ENCODE measurements around the gene DHRS3. TPM values are rescaled to one million over a fixed set of nuclear protein-coding genes. Genes with fewer than 3 reads are reported as not detected.

The DHRS3 gene
- total RNA-seq, 2 donors from 2014 or later: 81.7 to 104 TPM

DNA sequence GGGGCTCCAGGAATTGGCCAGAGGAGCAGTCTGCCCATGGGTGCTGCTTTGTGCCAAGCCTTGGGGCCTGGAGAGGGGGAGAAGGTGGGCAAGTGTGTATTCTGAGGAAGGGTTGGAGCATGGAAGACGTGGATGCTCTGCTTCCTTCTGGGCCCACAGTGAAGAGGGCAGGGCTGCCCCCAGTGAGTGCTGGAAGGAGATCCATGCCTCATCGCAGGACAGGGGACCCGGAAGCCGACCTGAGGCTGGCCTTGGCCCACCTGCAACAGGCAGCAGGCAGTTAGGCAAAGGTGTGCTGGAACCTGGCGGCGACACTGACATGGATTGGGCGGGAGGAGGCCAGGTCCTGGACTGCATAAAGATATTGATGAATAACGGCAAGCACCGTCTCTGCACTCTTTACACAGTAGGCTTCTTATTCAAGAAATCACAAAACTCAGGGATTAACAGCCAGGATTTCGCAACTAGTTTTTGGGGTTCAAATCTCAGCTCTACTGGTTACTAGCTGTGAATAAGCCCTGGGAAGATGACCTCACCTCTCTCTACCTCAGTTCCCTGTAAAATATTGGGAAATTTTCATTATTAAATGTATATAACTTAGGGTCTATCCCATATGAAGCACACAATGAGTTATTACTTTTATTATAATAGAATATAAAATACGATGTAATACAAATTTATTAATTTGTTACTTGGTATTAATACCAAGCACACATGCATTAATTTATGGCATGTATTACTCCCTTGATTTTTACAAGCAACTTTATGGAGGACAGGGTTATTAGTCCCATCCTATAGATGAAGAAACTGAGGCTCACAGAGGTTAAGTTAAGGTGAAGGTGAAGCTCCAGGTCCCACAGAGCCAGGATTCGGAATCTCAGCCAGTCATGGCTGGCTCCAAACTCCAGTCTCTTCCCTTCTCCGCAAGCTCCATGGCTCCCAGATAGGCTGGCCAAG lies 62.3 kb downstream of the DHRS3 start:
- Histone ChIP-seq H3K9me3 (no peaks in the 10 kb centered on the region), H3K4me1 (no peaks in the 10 kb centered on the region), H3K27ac (no peak overlapping the region), H3K36me3 (replicated peaks in 1 of 2; ENCODE audit: insufficient read depth in 1 of 2, low read depth in 2 of 2) (no peaks in the 10 kb centered on the region), H3K4me3 (no peak overlapping the region), H3K27me3 (no peaks in the 10 kb centered on the region)
- WGBS, 2 donors: 87 to 88% methylated on average over 12 to 13 of the region's 13 CpGs
- no peak for ATAC-seq
- intact Hi-C loops (cut with DNase I): no loop called here
- no peak for DNase-seq
- TF ChIP-seq POLR2A (IDR thresholded peaks at IDR 0.05): no peak
- TF ChIP-seq, protein P1, sequence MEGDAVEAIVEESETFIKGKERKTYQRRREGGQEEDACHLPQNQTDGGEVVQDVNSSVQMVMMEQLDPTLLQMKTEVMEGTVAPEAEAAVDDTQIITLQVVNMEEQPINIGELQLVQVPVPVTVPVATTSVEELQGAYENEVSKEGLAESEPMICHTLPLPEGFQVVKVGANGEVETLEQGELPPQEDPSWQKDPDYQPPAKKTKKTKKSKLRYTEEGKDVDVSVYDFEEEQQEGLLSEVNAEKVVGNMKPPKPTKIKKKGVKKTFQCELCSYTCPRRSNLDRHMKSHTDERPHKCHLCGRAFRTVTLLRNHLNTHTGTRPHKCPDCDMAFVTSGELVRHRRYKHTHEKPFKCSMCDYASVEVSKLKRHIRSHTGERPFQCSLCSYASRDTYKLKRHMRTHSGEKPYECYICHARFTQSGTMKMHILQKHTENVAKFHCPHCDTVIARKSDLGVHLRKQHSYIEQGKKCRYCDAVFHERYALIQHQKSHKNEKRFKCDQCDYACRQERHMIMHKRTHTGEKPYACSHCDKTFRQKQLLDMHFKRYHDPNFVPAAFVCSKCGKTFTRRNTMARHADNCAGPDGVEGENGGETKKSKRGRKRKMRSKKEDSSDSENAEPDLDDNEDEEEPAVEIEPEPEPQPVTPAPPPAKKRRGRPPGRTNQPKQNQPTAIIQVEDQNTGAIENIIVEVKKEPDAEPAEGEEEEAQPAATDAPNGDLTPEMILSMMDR (IDR thresholded peaks at IDR 0.05): no peak

DNA sequence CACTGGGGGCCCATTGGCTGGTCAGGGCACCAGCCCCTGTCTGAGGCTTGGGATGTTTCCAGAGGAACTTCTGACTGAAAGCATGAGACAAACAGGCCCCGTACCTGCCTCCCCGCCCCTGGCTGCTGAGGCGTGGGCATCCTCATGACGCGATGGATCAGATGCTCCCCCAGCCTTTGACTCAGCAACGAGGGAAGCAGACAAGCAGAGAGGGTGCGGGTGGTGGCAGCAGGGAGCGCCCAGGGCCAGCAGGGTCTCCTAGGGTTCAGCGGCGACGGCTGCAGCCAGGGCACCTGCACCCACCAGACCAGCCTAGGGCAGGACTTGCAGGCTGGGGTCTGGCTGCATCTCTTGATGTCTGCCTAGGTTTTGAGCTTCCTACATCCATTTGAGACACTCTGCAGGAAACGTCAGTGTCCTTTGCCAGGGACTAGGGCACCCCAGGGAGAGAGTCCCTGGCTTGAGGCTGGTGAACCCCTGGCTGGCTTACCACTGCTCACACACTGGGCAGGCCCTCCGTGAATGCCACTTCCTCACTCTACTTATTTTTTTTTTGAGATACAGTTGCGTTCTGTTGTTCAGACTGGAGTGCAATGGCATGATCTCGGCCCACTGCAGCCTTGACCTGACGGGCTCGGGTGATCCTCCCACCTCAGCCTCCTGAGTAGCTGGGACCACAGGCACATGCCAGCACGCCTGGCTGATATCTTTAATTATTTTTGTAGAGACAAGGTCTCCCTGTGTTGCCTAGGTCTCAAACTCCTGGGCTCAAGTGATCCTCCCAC lies 63.3 kb downstream of the DHRS3 start:
- DNase-seq: no peak
- intact Hi-C loops (cut with DNase I): no loop called here
- Histone ChIP-seq H3K27me3 (no peaks in the 10 kb centered on the region), H3K4me3 (no peak overlapping the region), H3K27ac (no peak overlapping the region), H3K36me3 (replicated peaks in 1 of 2; ENCODE audit: insufficient read depth in 1 of 2, low read depth in 2 of 2) (no peaks in the 10 kb centered on the region), H3K4me1 (peaks cover 4% of the 10 kb centered on the region), H3K9me3 (no peaks in the 10 kb centered on the region)
- WGBS, 2 donors: 90 to 94% methylated on average over 13 to 16 of the region's 18 CpGs
- TF ChIP-seq, protein P1 (IDR thresholded peaks at IDR 0.05): no peak
- TF ChIP-seq POLR2A (IDR thresholded peaks at IDR 0.05): no peak
- no peak for ATAC-seq

DNA sequence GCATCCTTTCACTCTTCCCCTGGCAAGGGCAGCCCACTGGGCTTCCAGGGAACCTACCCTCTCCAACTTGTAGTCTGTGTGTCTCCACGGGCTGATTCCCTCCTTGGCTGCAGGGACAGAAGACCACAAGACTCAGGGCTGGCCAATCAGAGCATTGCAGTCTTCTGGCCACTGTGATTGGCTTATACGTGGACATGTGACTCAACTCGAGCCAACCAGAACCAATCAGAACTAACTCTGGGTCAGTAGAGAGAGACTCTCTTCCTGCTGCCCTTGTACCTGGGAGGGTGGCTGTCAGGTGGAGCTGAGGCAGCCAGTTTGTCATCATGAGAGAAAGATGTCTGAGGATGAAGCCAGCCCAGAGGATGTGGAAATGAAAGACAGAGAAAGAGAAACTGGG lies 64.0 kb downstream of the DHRS3 start:
- no peak for ATAC-seq

DNA sequence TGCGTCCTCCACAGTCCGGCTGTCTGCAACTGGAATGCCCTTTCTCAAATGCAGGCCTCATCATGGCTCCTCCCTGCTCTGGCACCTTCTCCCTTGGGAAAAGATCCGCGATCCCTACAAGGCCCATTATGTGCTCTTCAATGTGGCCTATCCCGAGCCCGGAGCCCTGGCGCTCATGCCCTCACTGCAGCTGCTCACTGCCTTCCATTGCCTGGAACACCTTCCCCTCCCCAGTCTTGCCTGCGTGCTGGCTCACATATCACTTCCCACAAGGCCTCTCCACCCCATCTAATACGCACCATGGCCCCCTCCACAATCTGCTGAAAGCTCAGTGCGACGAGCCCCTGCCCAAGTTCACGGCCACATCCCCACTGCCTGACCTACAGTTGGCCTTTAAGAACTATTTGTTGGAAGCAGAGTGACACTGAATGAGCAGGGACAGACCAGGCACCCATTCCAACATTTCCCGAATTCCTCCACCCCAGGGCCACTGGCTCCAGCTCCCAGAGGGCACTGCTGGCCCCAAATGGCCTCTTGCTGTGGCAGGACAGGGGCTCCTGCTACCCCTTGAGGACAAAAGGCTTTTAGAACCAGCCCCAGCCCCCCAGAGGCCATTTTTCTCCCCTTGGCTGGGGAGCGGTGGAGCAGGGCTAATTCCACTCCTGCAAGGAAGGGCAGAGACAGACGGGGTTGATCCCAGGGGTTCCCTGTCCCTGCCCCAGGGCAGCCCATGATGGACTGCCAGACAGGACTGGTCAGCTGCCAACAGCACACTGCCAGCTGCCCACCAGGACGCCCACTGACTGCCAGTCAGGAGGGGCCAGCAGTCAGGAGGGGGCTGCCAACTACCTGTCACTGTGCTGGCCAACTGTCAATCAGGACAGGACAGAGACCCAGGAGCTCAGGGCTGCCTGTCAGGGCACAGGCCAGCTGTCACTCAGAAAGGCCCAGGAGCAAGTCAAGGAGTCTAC lies 64.8 kb downstream of the DHRS3 start:
- intact Hi-C loops (cut with DNase I): no loop called here
- no peaks in the 10 kb centered on the region for H3K36me3 ChIP-seq (replicated peaks in 1 of 2; ENCODE audit: insufficient read depth in 1 of 2, low read depth in 2 of 2)
- peak overlapping the region in 1 of 4 donors; percentile 27 for H3K27ac ChIP-seq
- H3K4me3 ChIP-seq: no peak overlapping the region
- H3K9me3 ChIP-seq: no peaks in the 10 kb centered on the region
- TF ChIP-seq, protein P1 (IDR thresholded peaks at IDR 0.05): no peak
- no peak for TF ChIP-seq POLR2A (IDR thresholded peaks at IDR 0.05)
- H3K27me3 ChIP-seq: no peaks in the 10 kb centered on the region
- 82 to 87% methylated on average over 13 to 16 of the region's 16 CpGs for WGBS, 2 donors
- DNase-seq (no peak), ATAC-seq (no peak)
- H3K4me1 ChIP-seq: peaks cover 9% of the 10 kb centered on the region

More for the DNA sequence above, 64.0 kb downstream of the DHRS3 start:
- Histone ChIP-seq H3K4me1 (peaks cover 9% of the 10 kb centered on the region), H3K36me3 (replicated peaks in 1 of 2; ENCODE audit: insufficient read depth in 1 of 2, low read depth in 2 of 2) (no peaks in the 10 kb centered on the region), H3K27ac (no peak overlapping the region), H3K27me3 (no peaks in the 10 kb centered on the region), H3K4me3 (no peak overlapping the region), H3K9me3 (no peaks in the 10 kb centered on the region)
- DNase-seq: no peak
- intact Hi-C loops (cut with DNase I): no loop called here
- WGBS, 2 donors: 80 to 90% methylated on average over 1 to 3 of the region's 3 CpGs
- TF ChIP-seq POLR2A (IDR thresholded peaks at IDR 0.05): no peak
- TF ChIP-seq, protein P1 (IDR thresholded peaks at IDR 0.05): no peak

All from body of pancreas (tissue), 4 donors.